HepG2 (cell line): ENCODE data around the gene RAB17. TPM values are rescaled to one million over a fixed set of nuclear protein-coding genes. Genes with fewer than 3 reads are reported as not detected.

Experiments used
- ADNP ChIP-seq: sonication (generic); formaldehyde crosslinking; IDR thresholded peaks from 2 replicates; pipeline ENCODE4 v1.4.0; 2020; ENCODE audit warnings: missing genetic modification reagents
- AKNA ChIP-seq: sonication (generic); formaldehyde crosslinking; IDR thresholded peaks from 2 replicates; pipeline ENCODE4 v1.4.0; 2020; ENCODE audit warnings: missing genetic modification reagents, borderline replicate concordance
- ARNT ChIP-seq: fragments of 450-650 bp; IDR thresholded peaks from 2 replicates; pipeline ENCODE4 v1.6.1; 2017
- BCLAF1 ChIP-seq: fragments of 450-650 bp; IDR thresholded peaks from 2 replicates; pipeline ENCODE4 v1.6.1; 2017; ENCODE audit warnings: mild to moderate bottlenecking
- CCAR2 ChIP-seq: fragments of 200-400 bp; formaldehyde crosslinking; optimal IDR thresholded peaks from 2 replicates; pipeline ENCODE3; 2018; ENCODE audit warnings: low read depth, mild to moderate bottlenecking, low read length, moderate library complexity
- DMAP1 ChIP-seq: IDR thresholded peaks from 2 replicates; pipeline ENCODE4 v1.6.1; 2016
- E2F1 ChIP-seq: sonication (generic); formaldehyde crosslinking; IDR thresholded peaks from 2 replicates; pipeline ENCODE4 v1.5.0; 2020; ENCODE audit warnings: missing genetic modification reagents
- HOXA5 ChIP-seq: sonication (generic); formaldehyde crosslinking; IDR thresholded peaks from 2 replicates; pipeline ENCODE4 v1.4.0; 2020; ENCODE audit warnings: missing genetic modification reagents
- KDM4B ChIP-seq: sonication (generic); formaldehyde crosslinking; IDR thresholded peaks from 2 replicates; pipeline ENCODE4 v1.4.0; 2020; ENCODE audit warnings: missing genetic modification reagents
- MBD4 ChIP-seq: IDR thresholded peaks from 2 replicates; pipeline ENCODE4 v1.6.1; 2012; ENCODE audit warnings: low read length, inconsistent platforms, borderline replicate concordance
- MYNN ChIP-seq: sonication (generic); formaldehyde crosslinking; IDR thresholded peaks from 2 replicates; pipeline ENCODE4 v1.4.0; 2020; ENCODE audit warnings: mild to moderate bottlenecking, low read depth, missing genetic modification reagents
- NCOA2 ChIP-seq: sonication (generic); formaldehyde crosslinking; IDR thresholded peaks from 2 replicates; pipeline ENCODE4 v1.8.0; 2022; ENCODE audit warnings: inconsistent platforms
- NR2F2 ChIP-seq: IDR thresholded peaks from 2 replicates; pipeline ENCODE4 v1.6.1; 2012; ENCODE audit warnings: low read depth, inconsistent platforms, borderline replicate concordance
- PHF5A ChIP-seq: IDR thresholded peaks from one replicate; pipeline ENCODE4 v1.6.1; 2018; ENCODE audit warnings: low read depth, missing genetic modification reagents; ENCODE audit not compliant: unreplicated experiment
- SP1 ChIP-seq, 2 experiments: fragments of 450-650 bp in 1 of 2; sonication (generic) in 1 of 2; formaldehyde crosslinking in 1 of 2; IDR thresholded peaks; 2 replicates each; pipeline versions ENCODE4 v1.4.0 to v1.6.1; 2016 to 2020; ENCODE audit warnings: missing genetic modification reagents in 1 of 2
- SRF ChIP-seq: IDR thresholded peaks from 2 replicates; pipeline ENCODE4 v1.6.1; 2011; ENCODE audit warnings: mild to moderate bottlenecking, low read depth, low read length, moderate library complexity
- TBP ChIP-seq: sonication (generic); formaldehyde crosslinking; IDR thresholded peaks from 2 replicates; pipeline ENCODE4 v1.5.0; 2020; ENCODE audit warnings: missing genetic modification reagents
- ZBTB44 ChIP-seq: sonication (generic); formaldehyde crosslinking; IDR thresholded peaks from 2 replicates; pipeline ENCODE4 v1.4.0; 2020; ENCODE audit warnings: missing genetic modification reagents
- ZNF101 ChIP-seq: sonication (generic); formaldehyde crosslinking; IDR thresholded peaks from 2 replicates; pipeline ENCODE4 v1.4.0; 2020; ENCODE audit warnings: mild to moderate bottlenecking, low read depth, missing genetic modification reagents, borderline replicate concordance
- ZNF143 ChIP-seq: sonication (generic); formaldehyde crosslinking; IDR thresholded peaks from 2 replicates; pipeline ENCODE4 v1.4.0; 2020; ENCODE audit warnings: missing genetic modification reagents
- ZNF24 ChIP-seq: fragments of 450-650 bp; IDR thresholded peaks from 2 replicates; pipeline ENCODE4 v1.6.1; 2017; ENCODE audit warnings: antibody characterized with exemption, mild to moderate bottlenecking
- ZNF780A ChIP-seq: sonication (generic); formaldehyde crosslinking; IDR thresholded peaks from 2 replicates; pipeline ENCODE4 v1.8.0; 2022; ENCODE audit warnings: mild to moderate bottlenecking, missing genetic modification reagents, moderate library complexity
- polyA plus RNA-seq, 8 experiments: library from polyadenylated mRNA; depleted of rRNA in 3 of 8; stranded (reverse) in 7 of 8; unstranded in 1 of 8; fragments of >200 nt; fragmentation: Illumina TruSeq in 4 of 8; extraction: Trizol in 4 of 8; gene quantifications; 2 replicates each; pipeline versions ENCODE4 v1.2.1 to v1.2.3, GENCODE V29; 2011 to 2016; ENCODE audit warnings: low read depth in 4 of 8, missing spikeins in 1 of 8, mixed read lengths in 1 of 8; ENCODE audit not compliant: insufficient read depth in 1 of 8
- total RNA-seq, 5 experiments: library from RNA; depleted of rRNA; stranded (reverse); fragments of >200 nt; fragmentation: Illumina TruSeq; extraction: Trizol; gene quantifications; 2 replicates each; pipeline ENCODE4 v1.2.3, GENCODE V29; 2016; ENCODE audit warnings: low read depth in 1 of 5

The RAB17 gene
- total and polyA plus RNA-seq, 2 of the 13 experiments (the other 11 are each of a cell fraction or from before 2014, with no cell fraction given): 68.0 to 124 TPM

DNA sequence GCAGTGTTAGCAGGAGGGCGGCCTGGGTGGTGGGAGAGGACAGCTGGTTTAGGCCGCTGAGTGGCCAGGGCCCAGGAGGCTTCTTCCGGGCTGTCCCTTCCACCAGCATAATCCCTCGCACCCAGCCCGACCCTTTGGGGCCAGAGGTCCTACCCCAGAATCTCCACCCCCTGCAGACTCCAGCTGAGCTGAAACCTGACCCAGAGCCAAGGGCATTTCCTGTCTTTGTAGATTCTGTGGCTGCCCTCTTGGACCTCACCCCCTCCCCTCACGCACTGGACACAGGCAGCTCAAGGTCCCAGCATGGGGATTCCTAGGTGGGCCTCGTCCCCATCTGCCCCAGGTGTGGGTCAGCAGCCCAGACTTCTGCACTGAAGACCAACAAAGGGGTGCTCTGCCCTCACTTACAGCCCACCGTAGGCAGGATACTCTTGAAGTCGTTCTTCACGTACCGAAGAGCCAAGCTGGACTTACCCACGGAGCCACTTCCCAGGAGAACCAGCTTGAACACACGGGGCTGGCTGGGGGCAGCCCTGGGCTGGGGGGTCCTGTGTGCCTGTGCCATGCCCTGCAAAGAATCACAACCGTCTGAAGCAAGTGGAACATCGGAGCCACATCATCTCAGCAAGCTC is 4.8 kb downstream of the RAB17 start (continued):
- TF ChIP-seq SP1 (IDR thresholded peaks at IDR 0.05) (no peak), SP1 (CRISPR knock-in tag; IDR thresholded peaks at IDR 0.05) (no peak), SRF (no peak), CCAR2 (no peak), ZNF780A (CRISPR knock-in tag) (no peak), E2F1 (no peak), DMAP1 (CRISPR knock-in tag) (peak; percentile 63; the same call in 1 of the 2 replicates), NCOA2 (CRISPR knock-in tag) (peak; percentile 93), ARNT (no peak), MBD4 (no peak), AKNA (CRISPR knock-in tag) (no peak), ZBTB44 (no peak), ZNF101 (CRISPR knock-in tag) (no peak), MYNN (no peak), PHF5A (CRISPR knock-in tag) (peak; percentile 42), ADNP (CRISPR knock-in tag) (no peak), TBP (CRISPR knock-in tag) (no peak), KDM4B (CRISPR knock-in tag) (peak; percentile 70), ZNF24 (no peak), BCLAF1 (no peak), NR2F2 (peak; percentile 94), HOXA5 (peak; percentile 85), ZNF143 (CRISPR knock-in tag) (no peak)
